Neural crest cell (in vitro differentiated cells): Measurements from ENCODE around the gene MRPS15. TPM values are rescaled to one million over a fixed set of nuclear protein-coding genes. Genes with fewer than 3 reads are reported as not detected.
A peak's percentile ranks its signal among the peaks of the same experiment; 100 is the strongest.

Source experiments
- DNase-seq: peaks from one replicate; pipeline ENCODE4 v3.0.0; 2021; ENCODE audit warnings: low read depth, mixed read lengths, low spot score
- H3K27ac Mint-ChIP-seq: one replicate; pipeline ENCODE4 v1.8.0; 2021; ENCODE audit warnings: mild to moderate bottlenecking, mixed read lengths; ENCODE audit not compliant: unreplicated experiment
- H3K27me3 Mint-ChIP-seq: 2 replicates; pipeline ENCODE4 v1.8.0; 2021; ENCODE audit warnings: low read depth, mild to moderate bottlenecking, mixed read lengths
- H3K36me3 Mint-ChIP-seq: 2 replicates; pipeline ENCODE4 v1.8.0; 2021; ENCODE audit warnings: low read depth, mild to moderate bottlenecking, mixed read lengths
- H3K4me1 Mint-ChIP-seq: 2 replicates; pipeline ENCODE4 v1.8.0; 2021; ENCODE audit warnings: mixed read lengths
- H3K4me3 Mint-ChIP-seq: one replicate; pipeline ENCODE4 v1.8.0; 2021; ENCODE audit warnings: mild to moderate bottlenecking, mixed read lengths
- H3K9me3 Mint-ChIP-seq: 2 replicates; pipeline ENCODE4 v1.8.0; 2021; ENCODE audit warnings: mixed read lengths
- CTCF ChIP-seq: fragments of 200-600 bp; sonication (generic); conservative IDR thresholded peaks from 2 replicates; pipeline ENCODE4 v1.5.0; 2021; ENCODE audit warnings: antibody characterized with exemption, mild to moderate bottlenecking
- total RNA-seq: library from RNA; stranded (reverse); gene quantifications from 2 replicates; pipeline ENCODE4 v1.2.1, GENCODE V29; 2021

Gene MRPS15
- total RNA-seq, 1 donor from 2014 or later = 89.8 TPM

DNA sequence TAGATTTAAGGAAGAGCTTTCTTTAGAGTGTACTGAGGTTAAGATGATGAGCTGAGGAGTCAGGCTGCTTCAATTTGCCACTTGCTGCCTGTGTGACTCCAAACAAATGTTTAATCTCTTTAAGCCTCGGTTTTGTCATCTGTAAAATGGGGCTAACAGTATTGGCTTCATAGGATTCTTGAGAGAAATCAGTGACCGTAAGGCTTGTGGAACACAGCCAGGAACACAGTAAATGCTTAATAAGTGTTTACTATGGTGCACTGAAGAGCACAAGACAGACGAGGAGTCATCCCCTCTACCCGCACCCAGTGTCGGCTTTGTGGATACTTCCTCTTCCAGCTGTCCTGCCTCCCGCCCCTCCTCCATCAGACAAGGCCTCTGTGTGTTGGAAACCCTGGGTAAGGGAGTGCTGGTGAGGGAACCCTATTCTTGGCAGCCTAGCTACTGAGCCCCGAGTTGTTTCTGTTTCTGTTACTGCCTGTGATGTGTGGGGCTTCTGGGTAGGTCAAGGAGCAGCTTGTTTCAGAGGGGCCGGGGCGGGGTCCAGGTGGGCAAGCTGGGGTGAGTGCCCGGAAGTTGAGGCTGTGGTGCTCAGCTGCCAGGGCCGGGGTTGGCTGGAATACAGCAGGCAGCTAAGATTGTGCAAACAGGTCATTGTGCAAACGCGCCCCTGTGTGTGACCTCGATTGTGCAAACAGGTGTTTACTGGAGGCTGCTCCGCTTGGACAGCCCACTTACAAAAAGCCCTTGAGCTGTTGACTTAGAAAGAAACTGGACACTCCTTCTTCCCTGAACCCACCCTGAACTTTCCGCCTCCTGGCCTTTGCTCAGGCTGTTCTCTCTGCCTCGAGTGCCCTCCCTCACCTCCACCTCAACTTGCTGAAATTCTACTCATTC is 22.5 kb upstream of the MRPS15 start:
- TF ChIP-seq CTCF = no peak
- no peak for DNase-seq
- Mint-ChIP-seq H3K9me3 (no peaks in the 10 kb centered on the region), H3K4me3 (no peak overlapping the region), H3K27me3 (peaks cover 3% of the 10 kb centered on the region), H3K4me1 (peaks cover 11% of the 10 kb centered on the region), H3K36me3 (no peaks in the 10 kb centered on the region), H3K27ac (no peak overlapping the region)

DNA sequence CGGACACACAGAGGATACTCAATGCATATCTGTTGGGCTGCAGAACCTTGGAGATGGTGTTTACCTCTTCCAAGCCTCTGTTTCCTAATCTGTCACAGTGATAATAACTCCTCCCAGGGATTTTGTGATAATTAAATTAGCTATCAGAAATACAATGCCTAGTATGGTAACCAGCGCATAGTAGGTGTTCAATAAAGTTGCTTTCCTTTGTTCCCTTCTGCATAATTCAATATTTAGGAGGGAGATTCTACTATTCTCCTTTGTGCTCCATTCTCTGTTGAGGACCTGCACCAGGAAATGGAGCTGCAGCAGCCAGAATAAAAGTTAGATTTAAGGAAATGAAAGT is 21.9 kb upstream of the MRPS15 start:
- TF ChIP-seq CTCF = no peak
- Mint-ChIP-seq H3K27me3 (peaks cover 3% of the 10 kb centered on the region), H3K4me3 (no peak overlapping the region), H3K9me3 (no peaks in the 10 kb centered on the region), H3K27ac (no peak overlapping the region), H3K4me1 (peaks cover 11% of the 10 kb centered on the region), H3K36me3 (no peaks in the 10 kb centered on the region)
- no peak for DNase-seq

GRCh38 chr1:36484099-36484498 is 19.9 kb upstream of the MRPS15 start:
- DNase-seq = no peak
- TF ChIP-seq CTCF = no peak
- no peak overlapping the region for H3K27ac Mint-ChIP-seq

DNA sequence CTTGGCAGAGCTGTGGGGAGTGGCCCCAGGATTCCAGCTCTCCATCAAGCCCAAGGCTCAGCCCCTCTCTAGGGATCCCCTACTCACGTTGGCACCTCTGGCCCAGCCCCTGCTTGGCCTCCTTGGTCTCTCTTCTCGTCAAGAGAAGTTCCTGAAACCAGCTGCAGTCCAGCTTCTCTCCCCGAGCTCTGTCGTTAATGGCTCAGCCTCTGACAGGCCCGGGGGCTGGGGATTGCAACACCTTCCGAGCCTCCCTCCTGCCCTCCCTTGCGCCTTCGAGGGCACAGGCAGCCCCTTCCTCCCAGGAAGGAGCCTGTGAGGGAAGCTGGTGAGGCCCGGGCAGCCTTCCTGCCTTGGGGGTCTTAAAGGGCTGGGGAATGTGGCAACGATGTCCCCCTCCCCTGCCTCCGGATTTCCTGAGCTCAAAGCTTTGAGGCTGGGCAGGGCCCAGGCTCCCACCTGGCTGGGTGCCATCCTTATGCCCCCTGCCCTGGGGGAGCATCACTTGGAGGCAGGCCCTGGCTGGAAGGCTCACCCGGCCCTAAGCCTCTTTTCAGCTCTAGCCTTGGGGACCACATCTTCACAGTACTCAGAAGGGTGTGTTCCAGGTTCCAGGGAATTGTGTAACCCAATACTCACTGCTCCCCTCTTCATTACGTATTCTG is 18.7 kb upstream of the MRPS15 start, which contains the start of gene CSF3R:
TSS of gene CSF3R (minus strand) at position 190 of the 665 bp plus-strand sequence. CDS start 3,417 bp downstream, outside the sequence.
- no peak within 1 kb of the TSS for H3K4me3 Mint-ChIP-seq
- peaks cover 5% of the 10 kb centered on the region for H3K27me3 Mint-ChIP-seq
- H3K27ac Mint-ChIP-seq = peak within 1 kb of the TSS; percentile 91
- no peaks in the 10 kb centered on the region for H3K9me3 Mint-ChIP-seq
- no peak for DNase-seq
- no peaks in the 10 kb centered on the region for H3K36me3 Mint-ChIP-seq
- H3K4me1 Mint-ChIP-seq = peaks cover 11% of the 10 kb centered on the region
- TF ChIP-seq CTCF = no peak

More at GRCh38 chr1:36484099-36484498, 19.9 kb upstream of the MRPS15 start:
- Mint-ChIP-seq H3K36me3 (no peaks in the 10 kb centered on the region), H3K4me1 (peaks cover 11% of the 10 kb centered on the region), H3K9me3 (no peaks in the 10 kb centered on the region), H3K27me3 (peaks cover 5% of the 10 kb centered on the region), H3K4me3 (no peak overlapping the region)

DNA sequence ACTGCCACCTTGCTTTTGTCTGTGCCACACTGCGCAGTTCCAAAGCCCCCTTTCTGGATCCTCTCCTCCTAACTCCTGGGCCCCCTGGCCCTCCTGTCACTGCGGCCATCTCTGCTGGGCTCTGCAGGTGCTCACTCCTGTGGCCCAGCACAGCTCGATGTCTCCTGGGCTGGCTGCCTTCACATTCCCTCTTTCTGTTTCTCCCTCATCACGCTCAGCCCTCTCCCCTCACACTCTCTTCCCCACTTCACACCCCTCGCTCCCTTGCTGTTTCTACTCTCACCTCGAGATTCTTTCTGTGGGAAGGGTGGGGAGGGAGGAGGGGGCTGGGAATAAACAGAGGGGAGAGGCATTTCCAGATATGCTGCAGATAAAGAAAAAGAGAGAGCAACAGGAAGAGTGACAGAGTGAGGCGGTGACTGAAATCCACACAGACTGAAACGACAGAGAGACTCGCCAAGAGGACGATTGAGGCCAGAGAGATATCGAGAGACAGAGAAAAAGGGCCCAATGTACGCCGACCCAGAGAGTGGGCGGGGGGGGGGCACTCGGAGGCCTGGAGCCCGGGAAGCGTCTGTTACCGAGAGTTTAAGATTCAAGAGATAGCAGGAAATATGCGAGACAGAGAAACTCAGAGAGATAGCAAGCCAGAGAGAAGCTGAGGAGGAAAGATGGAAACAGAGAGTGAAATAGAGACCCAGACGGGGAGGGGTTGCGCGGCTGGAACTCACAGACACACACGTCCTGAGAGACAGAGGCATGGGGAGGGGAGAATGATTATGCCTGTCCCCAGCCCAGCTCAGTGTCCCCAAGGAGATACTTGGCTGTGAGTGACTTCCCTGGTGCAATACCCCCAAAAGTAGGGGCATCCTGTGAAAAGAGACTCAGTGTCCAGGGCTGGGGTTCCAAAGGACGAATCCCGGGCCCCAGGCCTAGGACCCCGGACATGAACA is 17.9 kb upstream of the MRPS15 start:
- no peak for TF ChIP-seq CTCF
- Mint-ChIP-seq H3K9me3 (no peaks in the 10 kb centered on the region), H3K4me1 (peaks cover 9% of the 10 kb centered on the region), H3K4me3 (no peak overlapping the region), H3K36me3 (no peaks in the 10 kb centered on the region), H3K27me3 (peaks cover 5% of the 10 kb centered on the region), H3K27ac (peak overlapping the region; percentile 91)
- no peak for DNase-seq
